Skeletal muscle tissue (tissue), 4 donors: ENCODE results near the gene MTIF2. TPM values are rescaled to one million over a fixed set of nuclear protein-coding genes. Genes with fewer than 3 reads are reported as not detected.
"Not testable (repeated sequence)": the region's sequence is repeated elsewhere in the genome, so short reads cannot be mapped to it uniquely, and the experiment has no call there.

Experiments used
- H3K27ac ChIP-seq: one replicate; pipeline ENCODE4 v1.7.0; 2013; ENCODE audit warnings: mild to moderate bottlenecking, low read depth, low read length, inconsistent platforms
- H3K27me3 ChIP-seq, 3 donors: one replicate each; pipeline ENCODE4 v1.7.0; 2013; ENCODE audit warnings: low read length in 3 of 3; ENCODE audit not compliant: control insufficient read depth in 3 of 3, insufficient read depth in 3 of 3
- H3K36me3 ChIP-seq, 3 donors: one replicate each; pipeline ENCODE4 v1.7.0; 2013; ENCODE audit warnings: low read length in 3 of 3; ENCODE audit not compliant: control insufficient read depth in 3 of 3, insufficient read depth in 3 of 3
- H3K4me1 ChIP-seq, 3 donors: one replicate each; pipeline ENCODE4 v1.7.0; 2013; ENCODE audit warnings: low read length in 3 of 3, mild to moderate bottlenecking in 3 of 3; ENCODE audit not compliant: control insufficient read depth in 3 of 3, insufficient read depth in 3 of 3
- H3K4me3 ChIP-seq, 3 donors: one replicate each; pipeline ENCODE4 v1.7.0; 2013; ENCODE audit warnings: low read length in 3 of 3
- H3K9ac ChIP-seq, 3 donors: one replicate each; pipeline ENCODE4 v1.7.0; 2013; ENCODE audit warnings: low read length in 3 of 3, mild to moderate bottlenecking in 3 of 3, moderate library complexity in 2 of 3, low read depth in 1 of 3
- H3K9me3 ChIP-seq, 3 donors: one replicate each; pipeline ENCODE4 v1.7.0; 2013; ENCODE audit warnings: low read length in 3 of 3; ENCODE audit not compliant: control insufficient read depth in 3 of 3
- total RNA-seq: library from RNA; depleted of rRNA; stranded (reverse); fragments of >200 nt; gene quantifications from one replicate; pipeline ENCODE4 v1.2.3, GENCODE V29; 2014
- donor health status: Osteomylitis.

MTIF2 gene
- total RNA-seq, 1 donor from 2014 or later, result 25.6 TPM

DNA sequence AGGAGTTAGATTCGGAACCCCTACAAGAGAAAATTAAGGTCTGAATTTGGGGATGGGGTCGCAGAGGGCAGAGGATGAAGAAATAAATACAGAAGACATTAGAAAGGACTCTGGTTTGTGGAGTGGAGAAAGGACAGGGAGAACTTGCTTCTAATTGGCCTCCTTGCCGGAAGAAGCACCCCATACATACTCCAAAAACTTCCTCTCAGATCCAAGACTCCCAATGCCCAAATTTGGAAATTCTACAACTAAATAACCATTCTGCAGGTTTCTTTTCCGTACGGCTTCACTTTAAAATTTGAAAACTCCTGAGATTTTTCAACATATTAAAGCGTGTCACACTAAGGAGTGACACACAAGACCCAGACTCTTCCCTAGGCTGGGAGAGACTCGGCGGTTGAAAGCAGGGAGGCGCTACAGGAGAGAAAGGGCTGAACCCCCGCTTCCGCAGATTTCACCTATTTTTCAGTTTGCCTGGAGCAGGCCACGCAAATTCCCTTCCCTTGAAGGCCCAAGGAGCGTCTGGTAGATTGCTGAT is 37.4 kb downstream of the MTIF2 start:
- Histone ChIP-seq H3K4me3 (peak overlapping the region; percentile 90 to 99 (median 98)), H3K9ac (peak overlapping the region; percentile 93 to 99 (median 99)), H3K27me3 (no peaks in the 10 kb centered on the region), H3K4me1 (peaks cover 11 to 26% (median 23%) of the 10 kb centered on the region in 3 donors), H3K36me3 (peaks cover 23 to 34% (median 31%) of the 10 kb centered on the region in 3 donors), H3K27ac (peak overlapping the region; percentile 90), H3K9me3 (no peaks in the 10 kb centered on the region)

DNA sequence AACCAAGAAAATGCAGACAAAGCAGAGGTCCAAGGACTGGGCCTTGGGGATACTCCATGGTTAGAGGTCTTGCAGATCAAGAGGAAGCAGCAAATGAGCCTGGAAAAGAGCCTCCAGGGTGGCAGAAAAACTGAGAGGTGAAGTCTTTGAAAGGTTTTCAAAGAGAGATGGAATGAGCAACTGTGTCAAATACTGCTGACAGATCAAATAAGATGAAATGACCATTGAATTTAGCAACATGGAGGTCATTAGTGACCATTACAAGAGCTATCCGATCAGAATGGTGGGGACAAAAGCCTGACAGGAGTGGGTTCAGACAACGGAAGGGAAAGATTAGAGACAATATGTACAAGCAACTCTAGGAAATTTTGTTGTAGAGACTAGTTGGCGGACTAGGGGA is 38.5 kb downstream of the MTIF2 start:
- Histone ChIP-seq H3K36me3 (peaks cover 14 to 23% (median 21%) of the 10 kb centered on the region in 3 donors), H3K27me3 (no peaks in the 10 kb centered on the region), H3K27ac (no peak overlapping the region), H3K4me3 (no peak overlapping the region), H3K4me1 (peaks cover 11 to 26% (median 23%) of the 10 kb centered on the region in 3 donors), H3K9ac (no peak overlapping the region), H3K9me3 (no peaks in the 10 kb centered on the region)

DNA sequence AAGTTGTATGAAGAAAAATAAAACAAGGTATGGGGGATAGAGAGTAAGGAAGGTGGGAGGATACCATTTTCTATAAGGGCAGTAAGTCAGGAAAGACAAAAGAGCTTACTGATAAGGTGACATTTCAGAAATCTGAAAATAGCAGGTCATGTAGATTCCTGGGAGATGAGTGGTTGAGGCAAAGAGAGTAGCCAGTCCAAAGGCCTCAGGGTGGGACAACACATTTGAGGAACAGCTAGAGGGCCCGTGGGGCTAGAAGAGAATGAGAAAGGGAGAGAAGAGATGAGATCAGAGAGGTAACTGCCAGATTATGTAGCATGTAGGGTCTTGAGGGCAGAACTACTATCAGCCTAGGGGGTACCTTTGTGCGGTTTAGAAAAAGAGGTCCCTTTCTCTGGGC is 39.8 kb downstream of the MTIF2 start:
- no peak overlapping the region for H3K9ac ChIP-seq
- peaks cover 8 to 11% (median 9%) of the 10 kb centered on the region in 3 donors for H3K36me3 ChIP-seq
- H3K9me3 ChIP-seq, result no peaks in the 10 kb centered on the region
- peaks cover 12 to 22% (median 20%) of the 10 kb centered on the region in 3 donors for H3K4me1 ChIP-seq
- no peak overlapping the region for H3K27ac ChIP-seq
- no peak overlapping the region for H3K4me3 ChIP-seq
- H3K27me3 ChIP-seq, result no peaks in the 10 kb centered on the region

DNA sequence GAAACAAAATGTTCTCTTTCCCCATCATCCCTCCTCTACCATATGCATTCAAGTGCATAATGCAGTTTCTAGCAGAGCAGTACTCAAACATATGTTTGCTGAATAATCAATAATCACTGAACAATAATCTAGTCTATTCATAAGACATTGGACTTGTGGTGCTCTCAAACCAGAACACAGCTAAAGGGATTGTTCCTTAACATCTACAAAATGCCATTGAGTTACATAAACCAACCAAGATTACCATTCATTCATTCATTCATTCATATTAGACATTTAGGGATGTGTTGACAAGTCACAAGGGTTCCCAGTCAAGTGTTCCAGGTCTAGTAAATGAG is 40.8 kb downstream of the MTIF2 start:
- no peak overlapping the region for H3K27ac ChIP-seq
- peaks cover 8 to 14% (median 11%) of the 10 kb centered on the region in 3 donors for H3K4me1 ChIP-seq
- H3K27me3 ChIP-seq, result no peaks in the 10 kb centered on the region
- H3K9ac ChIP-seq, result no peak overlapping the region
- H3K9me3 ChIP-seq, result no peaks in the 10 kb centered on the region
- peaks cover 0 to 4% (median 3%) of the 10 kb centered on the region in 3 donors for H3K36me3 ChIP-seq
- H3K4me3 ChIP-seq, result no peak overlapping the region

DNA sequence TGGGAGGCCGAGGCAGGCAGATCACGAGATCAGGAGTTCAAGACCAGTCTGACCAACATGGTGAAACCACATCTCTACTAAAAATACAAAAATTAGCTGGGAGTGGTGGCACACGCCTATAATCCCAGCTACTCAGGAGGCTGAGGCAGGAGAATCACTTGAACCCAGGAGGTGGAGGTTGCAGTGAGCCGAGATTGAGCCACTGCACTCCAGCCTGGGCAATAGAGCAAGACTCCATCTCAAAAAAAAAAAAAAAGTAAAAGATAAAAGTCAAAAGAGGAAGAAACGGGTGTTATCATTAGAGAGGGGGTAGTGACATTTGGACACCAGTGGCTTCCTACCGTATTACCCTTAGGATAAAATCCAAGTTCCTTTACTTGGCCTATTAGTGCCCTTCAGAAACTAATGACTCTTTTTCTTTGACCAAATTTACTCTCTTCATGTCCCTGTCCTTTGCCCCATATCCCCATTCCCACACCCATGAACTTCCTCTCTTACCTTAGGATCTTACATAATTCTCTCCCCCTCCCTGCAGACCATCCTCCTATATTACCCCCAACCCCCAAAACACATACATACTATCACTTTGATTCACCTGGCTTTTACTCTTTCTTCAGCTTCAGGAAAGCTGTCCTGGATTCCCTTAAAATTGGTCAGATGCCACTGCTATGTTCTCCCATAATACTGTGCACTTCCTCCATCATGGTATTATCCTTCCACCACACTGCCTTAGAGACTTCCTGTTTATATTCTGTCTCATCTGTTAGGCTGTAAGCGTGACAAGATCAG is 41.4 kb downstream of the MTIF2 start:
- not testable (repeated sequence) for H3K27ac ChIP-seq, H3K27me3 ChIP-seq, H3K9me3 ChIP-seq, H3K4me3 ChIP-seq, H3K9ac ChIP-seq, H3K36me3 ChIP-seq
- H3K4me1 ChIP-seq, result peaks cover 5 to 10% (median 10%) of the 10 kb centered on the region in 3 donors

DNA sequence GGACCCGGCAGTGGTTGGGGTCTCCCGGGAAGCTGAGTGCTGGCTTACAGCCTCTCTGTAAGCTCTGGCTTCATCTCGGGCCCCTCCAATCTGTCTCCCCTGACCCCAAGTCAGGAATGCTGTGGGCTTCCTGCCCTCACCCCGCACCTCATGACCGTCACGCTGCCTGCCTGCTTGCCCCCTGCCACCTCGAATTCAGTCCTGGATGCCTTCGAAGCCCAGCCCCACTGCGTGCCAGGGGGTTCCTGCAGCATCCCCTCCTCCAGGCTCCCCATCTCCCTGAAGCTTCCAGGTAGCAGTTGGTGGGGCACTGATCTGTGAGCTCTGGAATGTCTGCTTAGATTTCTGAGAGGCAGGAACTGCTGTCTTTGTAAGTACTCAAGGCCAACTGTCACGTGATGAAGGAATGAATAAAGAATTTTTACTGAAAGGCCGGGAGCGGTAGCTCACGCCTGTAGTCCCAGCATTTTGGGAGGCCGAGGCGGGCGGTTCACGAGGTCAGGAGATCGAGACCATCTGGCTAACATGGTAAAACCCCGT is 43.5 kb downstream of the MTIF2 start:
- no peak overlapping the region for H3K4me3 ChIP-seq
- no peak overlapping the region for H3K9ac ChIP-seq
- H3K27me3 ChIP-seq, result no peaks in the 10 kb centered on the region
- H3K9me3 ChIP-seq, result no peaks in the 10 kb centered on the region
- no peak overlapping the region for H3K27ac ChIP-seq
- peaks cover 2 to 12% (median 5%) of the 10 kb centered on the region in 3 donors for H3K4me1 ChIP-seq
- peaks cover 0 to 4% (median 3%) of the 10 kb centered on the region in 3 donors for H3K36me3 ChIP-seq

DNA sequence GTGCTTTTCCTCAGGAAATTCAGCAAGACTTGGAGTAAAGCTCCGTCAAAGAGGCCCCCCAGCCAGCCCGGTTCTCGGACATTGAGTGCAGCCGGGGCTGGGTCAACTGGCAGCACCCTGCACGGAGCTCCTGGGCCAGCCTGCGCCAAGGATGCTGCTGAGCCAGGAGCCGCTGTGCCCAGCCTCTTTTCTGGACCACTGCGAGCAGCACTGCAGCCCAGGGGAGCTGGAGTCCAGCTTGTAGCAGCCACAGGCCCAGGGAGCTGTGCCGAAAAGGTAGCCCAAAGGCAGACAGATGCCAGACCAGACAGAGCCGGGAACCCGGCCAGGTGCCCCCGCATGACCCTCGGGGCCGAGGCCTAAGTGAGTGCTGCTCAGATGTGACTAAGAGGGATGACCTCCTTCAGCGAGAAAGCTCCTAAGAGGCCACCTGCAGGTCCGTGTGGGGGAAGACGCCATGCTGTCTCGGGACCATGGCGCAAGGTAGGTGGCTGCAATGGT is 44.2 kb downstream of the MTIF2 start:
- Histone ChIP-seq H3K27me3 (no peaks in the 10 kb centered on the region), H3K4me1 (peaks cover 2 to 12% (median 5%) of the 10 kb centered on the region in 3 donors), H3K9ac (no peak overlapping the region), H3K4me3 (no peak overlapping the region), H3K27ac (no peak overlapping the region), H3K36me3 (peaks cover 0 to 4% (median 3%) of the 10 kb centered on the region in 3 donors), H3K9me3 (no peaks in the 10 kb centered on the region)

DNA sequence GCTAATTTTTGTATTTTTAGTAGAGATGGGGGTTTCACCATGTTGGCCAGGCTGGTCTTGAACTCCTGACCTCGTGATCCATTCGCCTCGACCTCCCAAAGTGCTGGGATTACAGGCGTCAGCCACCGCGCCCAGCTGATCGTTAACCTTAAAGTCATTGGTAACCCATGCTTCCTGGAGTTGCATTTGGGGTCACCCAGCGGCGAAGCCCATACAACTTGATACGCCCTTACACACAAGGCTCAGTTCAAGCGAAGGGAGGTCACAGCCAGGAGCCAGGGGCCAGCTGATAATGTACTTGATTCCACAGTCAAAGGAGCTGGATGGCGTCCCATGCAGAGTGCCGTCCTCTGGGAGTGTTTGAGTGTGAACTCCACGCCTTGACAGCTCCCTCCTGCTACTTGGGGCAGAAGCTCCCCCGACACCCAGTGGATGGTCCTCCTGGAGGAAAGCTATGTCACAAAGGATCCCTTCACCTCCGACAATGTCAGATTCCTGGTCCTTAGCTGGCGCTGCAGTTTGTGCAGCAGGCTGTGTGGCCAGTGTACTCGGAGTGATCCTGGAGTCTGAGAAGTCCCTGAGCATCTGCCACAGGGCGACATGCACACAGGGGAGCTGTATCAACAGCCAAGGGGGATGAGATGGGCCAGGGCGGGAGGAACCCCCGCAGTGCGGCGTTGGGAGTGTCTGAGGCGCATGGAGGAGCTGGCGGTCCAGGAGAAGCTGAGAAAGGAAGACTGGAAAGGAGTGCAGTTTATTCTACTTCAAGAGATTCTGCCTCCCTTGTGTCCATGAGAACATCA is 44.9 kb downstream of the MTIF2 start:
- peak overlapping the region; percentile 40 to 84 (median 76) for H3K4me3 ChIP-seq
- no peak overlapping the region for H3K9ac ChIP-seq
- H3K27ac ChIP-seq, result peak overlapping the region; percentile 87

DNA sequence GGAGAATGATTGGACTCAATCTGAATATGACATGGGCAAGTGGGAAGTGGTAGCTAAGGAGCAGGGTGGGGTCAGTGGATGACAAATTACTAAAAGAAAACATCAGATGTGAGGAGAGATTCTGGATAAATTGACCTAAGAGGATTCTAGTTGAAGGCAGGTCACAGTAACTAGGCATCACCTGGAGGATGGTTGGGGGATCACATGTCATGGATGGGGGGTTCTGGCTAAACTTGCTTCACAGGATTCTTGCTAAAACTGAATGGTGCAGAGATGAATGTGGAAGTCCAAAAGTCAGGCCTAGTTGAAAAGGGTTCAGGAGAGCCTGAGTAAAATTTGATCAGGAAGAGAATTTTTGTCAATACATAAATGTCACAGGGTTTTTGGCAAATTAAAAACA is 55.2 kb downstream of the MTIF2 start:
- H3K27ac ChIP-seq, result no peak overlapping the region
- H3K36me3 ChIP-seq, result no peaks in the 10 kb centered on the region
- H3K27me3 ChIP-seq, result no peaks in the 10 kb centered on the region
- H3K4me3 ChIP-seq, result no peak overlapping the region
- H3K9me3 ChIP-seq, result no peaks in the 10 kb centered on the region
- H3K4me1 ChIP-seq, result no peaks in the 10 kb centered on the region
- no peak overlapping the region for H3K9ac ChIP-seq

More for the DNA sequence above, 44.9 kb downstream of the MTIF2 start:
- Histone ChIP-seq H3K9me3 (no peaks in the 10 kb centered on the region), H3K36me3 (peaks cover 0 to 4% (median 3%) of the 10 kb centered on the region in 3 donors), H3K4me1 (peaks cover 2 to 12% (median 5%) of the 10 kb centered on the region in 3 donors), H3K27me3 (no peaks in the 10 kb centered on the region)
